ENCODE data around the gene TCF4.

Gene TCF4

DNA sequence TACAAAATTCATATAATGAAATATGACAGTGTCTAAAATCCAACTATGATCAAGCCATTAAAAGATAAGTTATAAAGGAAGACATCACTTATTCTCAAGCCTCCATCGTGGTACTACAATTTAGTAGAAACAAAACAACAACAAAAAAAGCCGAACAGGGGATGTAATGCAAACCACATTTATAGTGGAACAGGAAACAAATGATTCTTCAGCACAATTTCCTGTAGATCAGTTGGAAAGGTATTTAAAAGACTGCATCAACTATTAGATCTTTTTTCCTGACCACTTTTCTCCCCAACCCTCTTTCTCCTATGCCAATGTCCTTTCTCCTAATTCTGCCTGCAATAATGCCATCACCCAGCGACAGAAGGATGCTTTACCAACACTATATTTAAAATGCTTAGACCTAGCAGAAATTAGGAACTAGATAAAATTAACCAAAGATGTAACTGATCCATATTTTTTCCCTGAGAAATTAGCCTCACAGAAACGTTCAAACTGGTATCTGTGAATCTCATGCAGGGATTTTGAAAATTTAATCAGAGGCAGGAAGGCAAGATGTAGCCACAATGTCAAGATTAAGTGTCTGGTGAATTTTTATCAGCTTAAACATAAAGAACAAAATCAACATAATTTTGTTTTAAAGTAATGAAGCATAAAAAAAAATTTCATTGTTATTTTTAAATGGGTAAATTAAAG is 271.4 kb downstream of the TCF4 start:
- DNase-seq, result no peak

DNA sequence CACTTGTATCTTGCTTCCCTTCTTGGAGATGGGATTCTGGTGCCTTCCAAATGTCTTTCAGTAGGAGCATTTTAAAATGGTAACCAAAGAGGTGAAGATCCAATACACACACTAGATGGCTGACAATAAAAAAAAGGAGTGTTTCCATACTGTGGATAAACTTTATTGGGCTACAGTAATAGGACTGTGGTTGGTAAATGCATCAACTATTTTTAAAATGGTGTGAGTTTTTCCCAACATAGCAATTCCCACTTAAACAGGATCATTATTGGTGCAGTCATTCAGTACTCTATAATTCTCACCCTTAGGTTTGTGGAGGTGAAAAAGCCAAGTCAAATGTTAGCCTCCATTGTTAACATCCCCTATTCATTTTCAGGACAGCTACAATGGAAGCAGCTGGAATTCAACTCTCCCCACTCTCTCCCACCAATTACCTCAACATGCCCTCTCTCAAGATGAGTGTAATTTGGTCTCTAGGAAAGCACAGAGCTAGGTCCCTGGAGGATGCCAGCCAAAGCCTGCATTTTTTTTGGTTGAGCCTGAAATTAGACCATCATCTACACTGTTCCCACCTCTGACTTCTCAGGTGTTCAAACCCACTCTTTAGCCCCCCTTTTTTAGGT is 273.3 kb downstream of the TCF4 start:
- DNase-seq, result no peak

DNA sequence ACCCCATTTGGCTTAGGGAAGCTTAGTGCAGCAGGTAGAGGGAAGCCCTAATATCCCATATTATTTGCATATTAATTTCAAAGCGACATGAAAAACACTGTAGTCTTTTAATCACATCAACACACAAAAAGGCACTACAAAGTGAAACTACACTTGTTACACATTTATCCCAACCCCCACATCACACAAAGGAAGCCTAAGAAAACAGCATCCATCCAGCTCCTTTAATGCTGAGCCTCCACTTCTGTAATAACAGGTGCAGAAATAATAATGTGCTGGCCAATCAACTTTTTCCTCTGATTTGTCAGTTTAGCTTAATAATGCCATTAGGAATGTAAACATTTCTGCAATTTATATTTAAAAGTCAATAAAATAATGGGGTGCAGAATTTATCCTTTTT is 274.0 kb downstream of the TCF4 start:
- DNase-seq, result no peak

DNA sequence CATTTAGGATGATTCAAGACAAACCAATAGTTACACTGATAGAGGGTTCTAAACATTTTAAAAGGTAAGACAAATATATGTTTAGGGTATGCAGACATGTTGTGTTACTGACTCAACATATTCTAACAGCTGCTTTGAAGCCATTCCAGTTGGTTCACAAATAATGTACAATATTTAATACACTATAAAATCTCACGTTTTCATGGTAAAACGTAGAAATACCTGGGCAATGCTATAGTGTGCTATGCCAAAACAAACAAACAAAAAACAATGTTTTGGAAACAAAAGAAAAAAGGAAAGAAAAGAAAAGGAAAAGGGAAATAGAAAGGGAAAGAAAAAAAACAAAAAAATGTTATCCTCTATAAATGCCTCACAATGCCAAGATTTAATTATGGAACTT is 277.1 kb downstream of the TCF4 start:
- no peak for DNase-seq

DNA sequence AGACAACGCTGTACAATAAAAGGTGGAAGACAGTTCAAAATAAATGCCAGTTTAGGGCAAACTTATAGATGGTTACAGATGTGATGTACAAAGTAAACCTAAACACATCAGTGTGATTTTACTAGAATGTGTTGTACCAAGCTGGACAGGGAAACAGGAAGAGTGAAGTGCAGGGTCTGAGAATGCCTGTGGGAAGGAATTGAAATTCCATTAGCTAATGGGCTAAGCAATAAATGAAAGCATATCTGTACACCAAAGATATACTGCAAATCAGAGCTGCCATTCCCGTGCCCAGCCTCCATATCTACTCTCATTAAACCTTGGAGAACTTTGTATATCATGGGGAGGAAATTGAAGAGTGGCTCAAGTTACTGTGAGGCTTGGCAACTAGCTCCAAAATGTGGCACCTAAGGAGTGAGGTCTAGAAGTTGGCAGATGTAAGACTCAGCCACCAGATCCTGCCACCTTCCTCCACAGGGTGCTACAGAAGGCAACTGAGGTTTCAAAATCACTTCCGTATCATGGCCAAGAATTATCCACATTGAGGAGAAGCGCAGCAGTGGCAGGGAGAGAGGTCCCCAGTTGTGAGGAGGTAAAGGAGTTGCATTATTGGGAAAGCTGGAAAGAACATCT is 277.8 kb downstream of the TCF4 start:
- no peak for DNase-seq

DNA sequence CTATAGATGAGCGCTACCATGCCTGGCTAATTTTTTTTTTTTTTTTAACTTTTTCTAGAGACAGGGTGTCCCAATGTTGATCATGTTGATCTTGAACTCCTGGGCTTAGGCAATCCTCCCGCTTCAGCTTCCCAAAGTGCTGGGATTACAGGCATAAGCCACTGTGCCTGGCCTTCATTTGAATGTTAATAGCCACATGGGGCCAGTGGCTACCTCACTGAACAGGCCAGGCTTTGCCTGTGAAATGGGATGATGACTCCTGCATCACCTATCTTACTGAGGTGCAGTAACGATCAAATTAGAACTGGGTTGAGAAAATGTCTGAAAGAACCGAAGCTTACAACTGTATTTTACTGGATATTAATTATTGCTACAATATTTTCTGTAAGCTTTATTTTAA is 278.7 kb downstream of the TCF4 start:
- no peak for DNase-seq

DNA sequence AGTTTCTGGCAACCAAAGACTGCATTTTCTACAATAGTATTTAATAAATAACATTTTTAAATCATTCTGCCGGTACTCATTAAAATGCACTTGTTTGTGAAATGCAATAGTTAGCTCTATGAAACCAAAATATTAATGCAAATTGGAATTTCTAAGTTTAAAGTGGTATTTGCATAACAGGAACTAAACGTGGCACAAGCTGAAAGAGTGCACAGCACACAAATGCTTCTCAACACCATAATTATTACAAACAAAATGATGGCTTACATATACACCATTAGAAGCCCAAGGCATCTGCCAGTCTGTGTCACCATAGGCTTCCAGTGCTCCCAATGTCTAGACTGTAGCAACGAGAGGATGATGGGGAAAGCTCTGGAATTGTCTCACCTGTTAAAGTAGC is 280.5 kb downstream of the TCF4 start:
- no peak for DNase-seq

DNA sequence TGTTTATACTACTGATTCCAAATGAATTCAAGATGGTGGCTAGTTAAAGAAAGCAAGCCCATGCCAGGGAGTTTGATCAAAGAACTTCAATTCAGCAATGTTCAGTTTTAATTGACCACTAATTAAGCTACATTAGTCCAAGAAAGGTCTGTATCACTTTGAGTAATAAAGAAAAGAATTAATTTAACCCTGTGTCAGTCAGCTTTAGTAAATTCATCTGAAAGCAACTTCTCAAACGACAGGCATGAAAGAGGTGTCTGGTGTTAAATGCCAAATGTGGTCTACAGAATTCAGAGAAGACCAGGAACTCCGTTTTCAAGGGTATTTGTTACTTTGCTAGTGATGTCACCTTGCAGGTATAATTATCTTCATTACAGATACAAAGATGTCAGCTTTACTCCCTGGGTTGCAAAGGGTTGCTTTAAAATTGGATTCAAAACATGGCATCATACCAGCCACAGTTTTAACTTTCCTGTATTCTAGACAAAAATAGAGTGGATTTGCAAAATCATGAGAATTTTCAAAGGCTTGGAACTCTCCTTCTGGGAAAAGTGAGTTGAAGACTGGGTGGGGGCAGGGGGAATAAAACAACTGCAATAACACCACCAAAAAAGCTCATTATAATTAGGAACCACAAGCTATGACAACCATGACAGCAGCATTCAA is 281.5 kb downstream of the TCF4 start:
- no peak for DNase-seq

DNA sequence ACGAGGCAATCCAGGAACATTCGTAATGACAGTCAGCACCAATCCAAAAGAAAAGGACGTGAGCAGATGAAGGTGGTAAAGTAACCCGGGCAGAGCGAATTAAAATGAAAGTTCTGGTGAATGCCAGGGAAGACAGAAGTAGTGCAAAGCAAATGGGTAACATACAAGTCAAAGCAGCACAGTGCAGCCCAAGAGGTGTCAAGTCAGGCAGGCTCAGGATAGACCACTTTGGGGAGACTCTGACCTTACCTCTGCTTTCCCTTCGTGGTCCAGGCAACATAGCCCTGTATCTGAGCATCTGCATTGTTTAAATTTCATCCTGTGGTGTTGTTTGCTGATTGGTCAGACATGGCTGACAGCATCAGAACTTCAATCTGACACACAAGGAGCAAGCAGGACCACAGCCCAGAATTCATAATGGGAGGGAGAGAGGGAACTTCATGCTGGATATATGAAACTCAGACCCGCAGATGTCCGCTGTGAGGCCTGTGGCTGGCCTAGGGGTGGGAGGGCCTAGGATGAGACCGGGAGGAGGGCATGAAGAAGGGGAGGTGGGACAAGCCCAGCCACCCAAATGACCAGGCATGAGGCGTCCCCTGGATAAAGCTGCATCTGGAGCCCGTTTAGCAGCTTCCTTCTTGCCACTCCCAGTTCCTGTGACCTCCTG is 285.7 kb downstream of the TCF4 start:
- DNase-seq, result no peak

DNA sequence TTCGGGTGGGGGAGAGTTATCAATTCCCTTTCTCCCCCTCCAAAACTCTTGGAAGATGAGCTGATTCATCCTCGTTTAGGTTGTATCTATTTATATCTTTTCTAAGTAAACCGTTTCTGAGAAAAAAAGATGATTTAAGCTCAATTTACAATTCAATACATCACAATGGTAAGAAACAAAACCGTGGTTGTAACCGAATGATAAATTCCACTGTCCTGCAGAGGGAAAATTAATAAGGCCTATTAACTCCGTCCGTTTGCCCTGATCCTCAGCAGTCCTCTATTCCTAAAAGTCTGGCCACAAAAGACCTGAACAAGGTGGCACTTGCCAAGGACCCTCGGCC is 286.2 kb downstream of the TCF4 start:
- no peak for DNase-seq

DNA sequence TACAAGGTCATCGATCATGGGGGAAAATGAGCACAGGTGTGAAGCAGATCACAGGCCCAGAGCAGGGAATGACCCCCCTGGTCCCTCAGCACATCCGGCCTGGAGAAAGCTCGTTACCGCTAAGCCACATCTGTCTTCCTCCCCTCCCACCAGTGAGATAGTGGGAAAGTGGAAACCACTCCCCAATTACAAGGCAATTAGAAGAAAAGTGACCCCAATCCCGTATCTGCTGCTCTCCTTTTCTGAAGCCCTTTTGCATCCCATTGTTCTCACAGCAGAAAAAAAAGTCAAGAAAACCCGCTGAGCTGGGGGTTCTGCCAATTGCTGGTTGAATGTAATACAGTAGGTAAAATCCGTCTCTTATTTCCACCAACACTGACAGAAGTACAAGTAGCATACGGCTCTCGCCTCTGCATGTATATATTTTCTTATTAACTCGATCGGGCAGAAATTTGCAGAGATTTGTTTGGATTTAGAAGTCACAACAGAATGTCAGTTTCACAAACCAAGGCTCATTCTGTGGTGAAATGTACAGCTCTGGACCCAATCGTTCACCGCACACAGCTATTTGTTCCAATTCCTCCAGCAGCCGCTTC is 287.0 kb downstream of the TCF4 start:
- DNase-seq, result no peak

DNA sequence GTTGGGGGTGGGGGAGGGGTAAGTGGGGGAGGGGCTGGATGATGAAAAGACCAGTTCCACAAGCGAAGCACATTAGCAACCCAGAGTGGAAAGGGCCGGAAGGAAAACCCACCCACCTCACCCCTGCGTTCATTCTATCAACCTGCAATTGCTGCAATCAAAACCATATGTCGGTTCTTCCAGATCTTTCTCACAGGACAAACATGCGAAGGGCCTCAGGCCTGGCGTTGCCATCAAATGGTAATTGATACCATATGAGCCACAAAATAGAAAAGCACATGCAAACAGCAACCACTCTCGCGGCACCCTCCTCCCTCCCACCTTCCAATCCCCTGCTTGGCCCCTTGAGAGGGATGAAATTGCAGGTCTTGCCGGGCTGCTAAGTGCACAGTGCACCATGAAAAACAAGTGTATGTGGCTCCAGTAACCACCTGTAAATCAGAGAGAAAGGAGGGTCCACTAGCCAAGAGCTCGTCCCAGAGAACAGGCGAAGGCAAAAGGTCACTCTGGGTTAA is 287.5 kb downstream of the TCF4 start:
- DNase-seq, result no peak

DNA sequence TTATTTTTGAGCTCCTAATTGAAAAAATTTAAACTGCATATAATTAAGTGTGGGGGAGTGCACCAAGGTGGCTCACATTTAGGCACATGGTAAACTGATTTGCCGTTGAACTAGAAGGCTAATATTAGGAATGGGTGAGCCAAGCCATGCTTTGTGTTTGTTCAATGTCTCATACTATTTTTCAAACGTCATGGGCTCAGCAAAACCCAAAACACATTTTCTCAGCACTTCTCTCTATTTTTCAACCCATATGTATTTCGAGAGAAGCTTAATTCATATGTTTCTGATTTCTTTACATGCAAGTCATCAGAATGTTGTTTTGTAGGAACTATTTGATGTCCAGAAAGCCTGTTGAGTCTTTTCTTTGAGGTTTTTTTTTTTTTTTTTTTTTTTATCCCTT is 291.2 kb downstream of the TCF4 start:
- no peak for DNase-seq

DNA sequence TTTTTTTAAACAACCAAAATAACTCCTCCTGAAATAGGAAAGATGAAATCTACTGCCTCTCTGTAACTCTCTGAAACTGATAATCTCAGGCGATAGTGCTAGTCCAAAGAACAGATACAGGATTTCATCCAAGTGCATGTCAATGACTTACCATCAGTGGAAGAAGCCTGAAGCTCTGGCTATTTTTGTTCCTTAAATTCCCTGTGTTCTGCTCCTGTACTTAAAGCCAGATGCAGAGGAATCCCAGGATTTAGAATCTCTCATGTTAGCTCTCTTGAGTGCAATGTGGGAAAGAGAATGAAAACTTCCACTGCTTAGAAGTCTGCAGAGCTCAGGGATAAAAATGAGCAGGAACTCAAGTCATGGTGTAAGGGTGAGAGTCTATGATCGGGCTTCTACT is 291.9 kb downstream of the TCF4 start:
- no peak for DNase-seq

DNA sequence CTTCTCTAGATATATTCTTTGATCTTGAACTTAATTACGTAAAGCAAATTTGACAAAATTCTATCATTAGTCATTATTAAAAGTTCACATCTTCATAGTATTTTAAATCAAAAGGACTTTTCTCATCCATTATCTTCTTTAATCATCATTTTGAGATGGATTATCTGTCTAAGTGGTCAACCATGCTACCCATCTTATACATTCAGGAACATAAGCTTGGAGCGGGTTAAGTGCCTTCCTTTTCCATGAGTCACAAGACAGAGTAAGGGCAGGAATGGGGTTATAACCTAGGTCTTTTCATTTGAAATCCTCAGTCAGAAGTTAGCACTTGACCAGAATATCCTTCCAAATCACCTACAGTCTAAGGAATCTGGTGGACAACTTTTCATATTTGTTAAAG is 297.1 kb downstream of the TCF4 start:
- no peak for DNase-seq

DNA sequence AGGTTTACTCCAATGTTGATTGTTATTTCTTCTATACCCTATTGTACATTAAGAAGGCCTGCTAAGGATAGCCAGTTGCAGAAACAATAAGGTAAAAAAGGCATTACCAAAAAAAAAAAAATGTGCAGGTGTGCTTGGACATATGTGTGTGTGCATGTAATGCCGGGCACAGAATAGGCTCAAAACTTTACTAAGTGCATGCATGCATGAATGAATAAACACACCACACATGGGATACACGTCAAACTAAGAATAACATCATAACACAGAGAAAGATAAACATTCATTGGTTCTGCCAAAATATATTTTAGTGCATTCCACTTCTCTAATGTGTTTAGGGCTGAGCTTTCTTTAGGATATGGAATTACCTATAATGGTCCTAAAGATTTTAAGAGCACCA is 298.2 kb downstream of the TCF4 start:
- no peak for DNase-seq

DNA sequence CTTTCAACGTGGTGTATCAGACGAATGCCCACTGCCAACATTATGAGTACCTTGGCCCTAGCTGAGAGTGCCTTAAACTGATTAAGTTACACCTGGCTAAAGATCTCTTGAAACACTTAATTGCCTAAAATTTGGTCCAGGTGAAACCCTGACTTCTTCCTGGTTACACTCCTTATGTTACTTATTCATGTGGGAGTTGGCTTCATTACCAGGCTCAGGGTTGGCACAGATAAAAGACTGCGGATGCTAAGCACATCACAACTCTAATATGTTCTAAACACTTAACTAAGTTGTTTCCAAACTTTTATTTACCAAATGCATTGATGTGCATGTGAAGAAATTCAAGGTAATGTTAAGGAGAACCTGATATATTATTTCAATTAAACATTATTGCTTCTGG is 298.9 kb downstream of the TCF4 start:
- DNase-seq, result no peak

DNA sequence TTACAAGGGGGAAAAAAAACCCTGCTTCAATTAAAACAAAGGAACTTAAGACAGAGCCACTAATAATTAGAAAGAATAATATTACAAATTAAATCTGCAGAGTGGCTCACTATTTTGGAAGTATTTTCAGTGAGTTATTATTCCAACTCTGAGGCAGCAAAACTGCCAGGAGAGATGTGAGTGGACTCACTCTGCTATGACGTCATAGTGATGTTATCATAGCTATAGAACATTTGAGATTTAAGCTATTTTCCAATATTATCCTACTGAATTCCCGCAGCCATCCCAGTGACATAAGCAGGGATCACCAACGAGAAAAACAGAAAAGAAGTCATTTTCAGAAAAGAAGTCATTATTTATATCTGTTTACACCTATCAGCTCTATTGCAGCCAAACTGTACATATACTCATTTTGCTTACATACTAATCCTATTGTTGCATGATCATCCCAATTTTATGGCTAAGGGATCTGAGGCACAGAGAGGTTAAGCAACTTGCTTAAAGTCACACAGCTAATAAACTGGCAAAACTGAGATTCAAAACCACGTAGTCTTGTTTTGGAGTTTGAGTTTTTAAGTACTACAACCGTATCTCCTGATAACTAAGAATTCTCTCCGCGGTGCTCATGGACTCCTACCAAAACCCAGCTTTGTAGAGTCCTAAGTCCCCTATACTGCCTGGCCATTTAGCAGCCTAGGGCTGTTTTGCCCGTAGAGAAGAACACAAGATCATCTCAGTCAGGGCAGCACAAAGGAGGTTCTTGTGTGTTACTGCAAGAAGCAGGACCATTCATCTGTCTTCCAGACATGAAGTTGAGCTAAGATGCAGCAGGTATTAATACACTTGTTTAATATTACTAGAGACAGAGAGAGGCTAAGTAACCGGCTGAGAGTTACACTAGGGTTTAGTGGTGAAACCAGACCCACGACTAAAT is 299.8 kb downstream of the TCF4 start:
- DNase-seq, result no peak

DNA sequence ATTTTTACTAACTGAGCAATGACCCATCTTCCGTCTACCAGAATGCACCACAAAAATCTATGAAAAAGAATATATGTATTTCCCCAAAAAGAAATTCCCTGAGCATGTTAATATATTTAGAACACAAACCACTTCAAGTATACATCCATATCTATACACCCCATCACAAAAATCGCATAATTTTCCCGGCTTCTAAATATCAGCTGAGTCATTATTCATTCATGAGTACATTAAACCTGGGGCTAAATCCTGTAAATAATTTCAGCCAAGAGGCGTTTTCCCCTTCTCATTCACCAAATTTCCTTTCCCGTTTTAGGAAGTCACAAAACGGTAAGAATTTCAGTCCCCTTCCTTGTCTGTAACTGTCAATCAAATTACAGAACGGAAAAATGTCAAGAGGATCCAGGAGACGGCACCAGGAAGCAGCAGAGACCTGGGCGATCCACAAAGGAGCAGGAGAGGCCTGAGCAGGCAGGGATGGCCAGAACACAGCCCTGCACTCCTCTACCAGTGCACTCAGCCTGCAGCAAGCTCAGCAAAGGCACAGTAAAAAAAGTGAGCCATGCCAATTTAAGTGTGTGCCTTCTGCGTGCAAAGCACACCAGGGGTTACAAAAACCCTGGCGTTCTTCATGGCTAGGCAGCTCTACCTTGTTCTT is 300.7 kb downstream of the TCF4 start:
- DNase-seq, result no peak

DNA sequence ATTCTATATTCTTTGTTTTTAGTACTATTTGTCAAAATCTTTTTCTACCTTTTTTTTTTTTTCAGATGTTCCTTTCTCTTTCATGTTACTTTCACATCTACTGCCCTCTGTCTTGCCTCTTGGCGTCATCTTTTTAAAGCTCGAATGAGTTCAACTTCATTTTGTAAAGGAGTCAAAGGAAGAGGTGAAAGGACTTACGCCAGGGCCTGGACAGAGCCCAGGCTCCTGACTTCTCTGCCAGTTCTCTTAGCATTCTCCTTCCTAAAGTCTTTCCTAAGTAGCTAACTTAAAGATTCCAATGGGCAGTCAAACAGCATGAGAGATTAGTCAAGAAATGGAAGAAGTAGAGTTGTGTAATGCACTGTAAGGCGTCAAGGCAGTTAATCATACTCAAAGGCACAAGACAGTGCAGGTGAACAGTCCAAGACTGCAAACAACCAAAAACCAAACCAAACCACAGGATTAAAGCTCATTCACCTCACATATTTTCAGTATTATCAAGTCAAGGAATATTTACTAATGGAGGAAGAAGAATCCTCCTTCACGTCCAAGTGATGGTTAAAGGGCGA is 301.7 kb downstream of the TCF4 start:
- no peak for DNase-seq

DNA sequence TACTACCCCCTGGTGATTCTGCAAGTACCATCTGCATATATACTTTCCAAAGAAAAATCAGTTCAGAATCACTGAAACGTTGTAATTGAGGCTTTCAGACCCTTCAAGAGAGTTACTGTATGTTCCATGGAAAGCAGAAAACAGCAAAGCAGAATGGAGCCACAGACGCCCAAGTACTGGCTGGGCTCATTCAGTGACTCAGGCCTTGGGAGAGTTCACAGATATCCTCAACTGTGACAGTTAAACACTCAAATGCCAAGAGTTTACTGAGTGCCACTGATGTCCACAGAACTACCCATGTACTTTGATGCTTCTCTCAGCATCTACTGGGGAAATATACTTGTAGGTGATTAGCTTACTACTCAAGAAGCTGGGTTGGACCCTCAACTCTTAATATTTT is 303.4 kb downstream of the TCF4 start:
- no peak for DNase-seq

Measured in CD4-positive, alpha-beta T cell treated with Interferon gamma for 1 hour (primary cell).